ENCODE results near the gene APOL1. TPM values are rescaled to one million over a fixed set of nuclear protein-coding genes. Genes with fewer than 3 reads are reported as not detected.

APOL1 gene
- total and polyA plus RNA-seq, 2 of the 13 experiments (the other 11 are each of a cell fraction or from before 2014, with no cell fraction given): 20.3 to 75.0 TPM

- TF ChIP-seq HNRNPK (IDR thresholded peaks at IDR 0.05; ENCODE audit: low read depth, low read length, poor library complexity, severe bottlenecking) (peak; percentile 21), NR2F6 (IDR thresholded peaks at IDR 0.05) (no peak; the same call in 1 of the 2 replicates), NR2F6 (CRISPR knock-in tag; IDR thresholded peaks at IDR 0.05) (peak; percentile 51; the same call in 1 of the 2 replicates), MIER2 (CRISPR knock-in tag; IDR thresholded peaks at IDR 0.05) (peak; percentile 37; the same call in 1 of the 2 replicates), ZZZ3 (CRISPR knock-in tag; IDR thresholded peaks at IDR 0.05; ENCODE audit: borderline replicate concordance) (no peak), MEIS1 (CRISPR knock-in tag; IDR thresholded peaks at IDR 0.05; ENCODE audit: borderline replicate concordance) (0 out of 2 replicates have a peak, but pooled peaks have one; percentile 29), MLXIP (CRISPR knock-in tag; IDR thresholded peaks at IDR 0.05; ENCODE audit: borderline replicate concordance) (no peak), KDM6A (CRISPR knock-in tag; IDR thresholded peaks at IDR 0.05; ENCODE audit: low read depth) (peak; percentile 85), CREBL2 (CRISPR knock-in tag; IDR thresholded peaks at IDR 0.05; ENCODE audit: borderline replicate concordance) (no peak), ADNP (CRISPR knock-in tag; IDR thresholded peaks at IDR 0.05) (no peak), CREB1 (IDR thresholded peaks at IDR 0.05) (0 out of 2 replicates have a peak, but pooled peaks have one; percentile 11), CREB1 (CRISPR knock-in tag; IDR thresholded peaks at IDR 0.05) (peak; percentile 44), RAD51 (IDR thresholded peaks at IDR 0.05; ENCODE audit: borderline replicate concordance) (no peak), ZNF274 (CRISPR knock-in tag; IDR thresholded peaks at IDR 0.05) (no peak), ZNF230 (CRISPR knock-in tag; IDR thresholded peaks at IDR 0.05) (peak; percentile 61; the same call in 1 of the 2 replicates), SPEN (CRISPR knock-in tag; IDR thresholded peaks at IDR 0.05; ENCODE audit: low read depth) (peak; percentile 41; the same call in 1 of the 2 replicates), AHR (CRISPR knock-in tag; IDR thresholded peaks at IDR 0.05) (no peak), ZMAT3 (CRISPR knock-in tag; conservative IDR thresholded peaks at IDR 0.05) (0 out of 2 replicates have a peak, but pooled peaks have one; percentile 33), TRAFD1 (CRISPR knock-in tag; IDR thresholded peaks at IDR 0.05; ENCODE audit: borderline replicate concordance) (no peak), ZNF550 (CRISPR knock-in tag; IDR thresholded peaks at IDR 0.05; ENCODE audit: borderline replicate concordance) (no peak), NBN (conservative IDR thresholded peaks at IDR 0.05) (no peak), ZFP90 (CRISPR knock-in tag; IDR thresholded peaks at IDR 0.05; ENCODE audit: borderline replicate concordance) (no peak), HNRNPLL (IDR thresholded peaks at IDR 0.05; ENCODE audit: low read depth, low read length, poor library complexity, severe bottlenecking) (no peak), POLR2A (IDR thresholded peaks at IDR 0.05; ENCODE audit: insufficient read depth in 1 of 2, low read depth in 2 of 2, low read length in 2 of 2) (peak in 1 of 2 experiments; percentile 20; a peak in 1 of 4 replicates), ISL2 (CRISPR knock-in tag; IDR thresholded peaks at IDR 0.05) (peak; percentile 73; the same call in 1 of the 2 replicates), ATM (IDR thresholded peaks at IDR 0.05; ENCODE audit: borderline replicate concordance) (no peak), RXRB (CRISPR knock-in tag; IDR thresholded peaks at IDR 0.05; ENCODE audit: borderline replicate concordance) (peak; percentile 81), RELA (CRISPR knock-in tag; IDR thresholded peaks at IDR 0.05) (no peak), ATAD3A (CRISPR knock-in tag; IDR thresholded peaks at IDR 0.05) (no peak), TEAD2 (CRISPR knock-in tag; IDR thresholded peaks at IDR 0.05) (no peak), ZNF589 (CRISPR knock-in tag; conservative IDR thresholded peaks at IDR 0.05) (no peak)
Observed at GRCh38 chr22:36279219-36279666, 26.3 kb downstream of the APOL1 start (continued).
